ENCODE data around the gene PFKP. TPM values are rescaled to one million over a fixed set of nuclear protein-coding genes. Genes with fewer than 3 reads are reported as not detected.

Gene PFKP
- total RNA-seq, 1 donor from 2014 or later, result 292 TPM

- TF ChIP-seq, protein P1, sequence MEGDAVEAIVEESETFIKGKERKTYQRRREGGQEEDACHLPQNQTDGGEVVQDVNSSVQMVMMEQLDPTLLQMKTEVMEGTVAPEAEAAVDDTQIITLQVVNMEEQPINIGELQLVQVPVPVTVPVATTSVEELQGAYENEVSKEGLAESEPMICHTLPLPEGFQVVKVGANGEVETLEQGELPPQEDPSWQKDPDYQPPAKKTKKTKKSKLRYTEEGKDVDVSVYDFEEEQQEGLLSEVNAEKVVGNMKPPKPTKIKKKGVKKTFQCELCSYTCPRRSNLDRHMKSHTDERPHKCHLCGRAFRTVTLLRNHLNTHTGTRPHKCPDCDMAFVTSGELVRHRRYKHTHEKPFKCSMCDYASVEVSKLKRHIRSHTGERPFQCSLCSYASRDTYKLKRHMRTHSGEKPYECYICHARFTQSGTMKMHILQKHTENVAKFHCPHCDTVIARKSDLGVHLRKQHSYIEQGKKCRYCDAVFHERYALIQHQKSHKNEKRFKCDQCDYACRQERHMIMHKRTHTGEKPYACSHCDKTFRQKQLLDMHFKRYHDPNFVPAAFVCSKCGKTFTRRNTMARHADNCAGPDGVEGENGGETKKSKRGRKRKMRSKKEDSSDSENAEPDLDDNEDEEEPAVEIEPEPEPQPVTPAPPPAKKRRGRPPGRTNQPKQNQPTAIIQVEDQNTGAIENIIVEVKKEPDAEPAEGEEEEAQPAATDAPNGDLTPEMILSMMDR (IDR thresholded peaks at IDR 0.05; ENCODE audit: insufficient read depth, low read length, poor library complexity, severe bottlenecking), result no peak
- no peak overlapping the region for H3K4me3 ChIP-seq (ENCODE audit: low read depth, low read length)
- H3K36me3 ChIP-seq (ENCODE audit: control insufficient read depth, insufficient read depth, low read length), result no peaks in the 10 kb centered on the region
- no peak for DNase-seq (ENCODE audit: low read depth)
- H3K27me3 ChIP-seq (ENCODE audit: control insufficient read depth, insufficient read depth, low read length), result no peaks in the 10 kb centered on the region
These were observed 32.7 kb upstream of the PFKP start for GRCh38 chr10:3034616-3035015.

DNA sequence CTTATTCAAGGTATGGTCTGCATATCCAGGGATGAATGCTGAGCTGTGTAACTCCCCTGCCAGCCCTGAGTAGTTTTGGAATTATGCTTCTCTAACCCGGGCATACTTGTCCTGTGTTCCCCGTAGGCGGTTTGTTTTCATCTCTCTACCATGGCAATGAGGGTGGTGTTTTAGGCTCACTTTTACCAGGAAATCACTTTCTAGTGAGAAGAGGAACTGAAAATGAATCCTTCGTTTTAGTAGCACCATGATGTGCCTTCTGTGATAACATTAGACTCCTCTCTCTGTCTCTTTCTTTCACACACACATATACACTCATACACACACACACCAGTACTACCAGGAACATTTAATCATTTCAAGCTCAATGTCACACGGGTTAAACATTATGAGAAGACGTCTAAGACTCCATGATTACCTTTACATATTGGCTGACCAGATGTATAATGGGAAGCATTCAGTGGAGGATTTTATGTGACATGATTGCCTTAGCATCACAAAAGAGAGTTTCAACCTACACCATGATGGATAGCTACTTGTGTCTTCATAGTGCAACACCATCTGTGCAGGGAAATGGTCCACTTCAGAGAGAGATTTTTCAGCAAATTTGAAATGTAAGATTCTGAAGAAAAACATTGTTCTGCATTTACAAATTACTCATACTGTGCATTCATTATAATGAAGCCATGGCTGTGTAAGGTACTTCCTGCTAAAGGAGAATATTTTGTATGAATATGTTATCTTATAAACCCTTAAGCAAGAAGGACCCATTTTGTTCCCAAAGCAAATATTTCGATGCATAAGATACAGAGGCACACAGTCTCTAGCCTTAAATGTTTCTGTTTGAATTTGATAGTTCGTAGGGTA, 31.0 kb upstream of the PFKP start:
- H3K4me3 ChIP-seq (ENCODE audit: low read depth, low read length), result no peak overlapping the region
- DNase-seq (ENCODE audit: low read depth), result no peak
- no peaks in the 10 kb centered on the region for H3K36me3 ChIP-seq (ENCODE audit: control insufficient read depth, insufficient read depth, low read length)
- TF ChIP-seq, protein P1 (IDR thresholded peaks at IDR 0.05; ENCODE audit: insufficient read depth, low read length, poor library complexity, severe bottlenecking), result no peak
- H3K27me3 ChIP-seq (ENCODE audit: control insufficient read depth, insufficient read depth, low read length), result no peaks in the 10 kb centered on the region

- Histone ChIP-seq H3K4me3 (ENCODE audit: low read depth, low read length) (no peak overlapping the region), H3K27me3 (ENCODE audit: control insufficient read depth, insufficient read depth, low read length) (no peaks in the 10 kb centered on the region)
- TF ChIP-seq, protein P1 (IDR thresholded peaks at IDR 0.05; ENCODE audit: insufficient read depth, low read length, poor library complexity, severe bottlenecking), result no peak
These were observed 30.2 kb upstream of the PFKP start for GRCh38 chr10:3037182-3037581.

DNA sequence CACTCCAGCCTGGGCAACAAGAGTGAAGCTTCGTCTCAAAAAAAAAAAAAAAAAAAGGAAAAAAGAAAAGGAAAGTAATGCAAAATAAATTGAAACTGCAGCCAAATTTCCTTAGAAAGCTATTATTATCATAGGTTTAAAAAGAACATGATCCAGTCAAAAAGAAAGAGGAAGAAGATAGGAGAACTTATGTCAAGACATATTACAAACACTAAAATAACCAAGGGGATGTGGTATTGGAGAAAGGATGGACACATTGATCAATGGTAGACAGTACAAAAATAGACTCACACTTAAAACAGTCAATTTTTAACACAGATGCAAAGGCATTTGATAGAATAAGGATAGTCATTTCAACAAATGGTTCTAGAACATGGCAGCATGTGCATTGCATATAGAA, 27.3 kb upstream of the PFKP start:
- no peak overlapping the region for H3K4me3 ChIP-seq (ENCODE audit: low read depth, low read length)
- no peaks in the 10 kb centered on the region for H3K27me3 ChIP-seq (ENCODE audit: control insufficient read depth, insufficient read depth, low read length)
- H3K36me3 ChIP-seq (ENCODE audit: control insufficient read depth, insufficient read depth, low read length), result no peaks in the 10 kb centered on the region
- TF ChIP-seq, protein P1 (IDR thresholded peaks at IDR 0.05; ENCODE audit: insufficient read depth, low read length, poor library complexity, severe bottlenecking), result no peak
- DNase-seq (ENCODE audit: low read depth), result no peak

More at GRCh38 chr10:3037182-3037581, 30.2 kb upstream of the PFKP start:
- no peaks in the 10 kb centered on the region for H3K36me3 ChIP-seq (ENCODE audit: control insufficient read depth, insufficient read depth, low read length)
- DNase-seq (ENCODE audit: low read depth), result no peak

- TF ChIP-seq, protein P1 (IDR thresholded peaks at IDR 0.05; ENCODE audit: insufficient read depth, low read length, poor library complexity, severe bottlenecking), result no peak
- no peak for DNase-seq (ENCODE audit: low read depth)
- no peaks in the 10 kb centered on the region for H3K36me3 ChIP-seq (ENCODE audit: control insufficient read depth, insufficient read depth, low read length)
- H3K27me3 ChIP-seq (ENCODE audit: control insufficient read depth, insufficient read depth, low read length), result no peaks in the 10 kb centered on the region
- no peak overlapping the region for H3K4me3 ChIP-seq (ENCODE audit: low read depth, low read length)
These were observed 24.8 kb upstream of the PFKP start for GRCh38 chr10:3042589-3042988.

Data from kidney epithelial cell (primary cell).